Measurements from ENCODE around the gene LRMDA. TPM values are rescaled to one million over a fixed set of nuclear protein-coding genes. Genes with fewer than 3 reads are reported as not detected.

The LRMDA gene
- total and polyA plus RNA-seq, 7 donors, result 2.8 to 22.2 (median 9.0) TPM

DNA sequence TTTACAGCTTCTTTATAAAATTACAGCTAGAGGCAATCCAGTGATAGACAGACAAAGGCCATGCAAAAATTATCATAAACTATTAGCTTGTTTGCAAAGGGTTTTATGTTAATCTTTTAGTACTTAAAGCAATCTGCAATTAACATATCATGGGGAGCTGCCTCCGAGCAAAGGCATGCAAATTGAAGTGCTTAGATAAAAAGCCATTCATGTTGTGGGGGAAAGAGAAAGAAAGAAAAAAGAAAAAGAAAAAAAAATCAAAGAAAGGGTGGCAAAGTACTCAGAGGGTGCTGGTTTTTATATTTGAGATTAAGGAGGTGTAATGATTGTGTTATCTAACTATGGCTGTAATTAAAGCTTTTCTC, 799.5 kb downstream of the LRMDA start:
- no peak for DNase-seq
- WGBS, 2 donors, result 29 to 61% methylated on average over 1 of the region's 1 CpG
- Histone ChIP-seq H3K4me1 (peaks cover 0 to 14% (median 12%) of the 10 kb centered on the region in 4 donors), H3K9me3 (no peaks in the 10 kb centered on the region), H3K27ac (no peak overlapping the region), H3K36me3 (no peaks in the 10 kb centered on the region), H3K27me3 (no peaks in the 10 kb centered on the region), H3K4me3 (no peak overlapping the region)
- TF ChIP-seq POLR2A (IDR thresholded peaks at IDR 0.05) (no peak), EP300 (IDR thresholded peaks at IDR 0.05) (no peak), POLR2AphosphoS5 (IDR thresholded peaks at IDR 0.05) (no peak)
- TF ChIP-seq, protein P1, sequence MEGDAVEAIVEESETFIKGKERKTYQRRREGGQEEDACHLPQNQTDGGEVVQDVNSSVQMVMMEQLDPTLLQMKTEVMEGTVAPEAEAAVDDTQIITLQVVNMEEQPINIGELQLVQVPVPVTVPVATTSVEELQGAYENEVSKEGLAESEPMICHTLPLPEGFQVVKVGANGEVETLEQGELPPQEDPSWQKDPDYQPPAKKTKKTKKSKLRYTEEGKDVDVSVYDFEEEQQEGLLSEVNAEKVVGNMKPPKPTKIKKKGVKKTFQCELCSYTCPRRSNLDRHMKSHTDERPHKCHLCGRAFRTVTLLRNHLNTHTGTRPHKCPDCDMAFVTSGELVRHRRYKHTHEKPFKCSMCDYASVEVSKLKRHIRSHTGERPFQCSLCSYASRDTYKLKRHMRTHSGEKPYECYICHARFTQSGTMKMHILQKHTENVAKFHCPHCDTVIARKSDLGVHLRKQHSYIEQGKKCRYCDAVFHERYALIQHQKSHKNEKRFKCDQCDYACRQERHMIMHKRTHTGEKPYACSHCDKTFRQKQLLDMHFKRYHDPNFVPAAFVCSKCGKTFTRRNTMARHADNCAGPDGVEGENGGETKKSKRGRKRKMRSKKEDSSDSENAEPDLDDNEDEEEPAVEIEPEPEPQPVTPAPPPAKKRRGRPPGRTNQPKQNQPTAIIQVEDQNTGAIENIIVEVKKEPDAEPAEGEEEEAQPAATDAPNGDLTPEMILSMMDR (IDR thresholded peaks at IDR 0.05), result no peak
- intact Hi-C loops (cut with DNase I), result no loop called here

DNA sequence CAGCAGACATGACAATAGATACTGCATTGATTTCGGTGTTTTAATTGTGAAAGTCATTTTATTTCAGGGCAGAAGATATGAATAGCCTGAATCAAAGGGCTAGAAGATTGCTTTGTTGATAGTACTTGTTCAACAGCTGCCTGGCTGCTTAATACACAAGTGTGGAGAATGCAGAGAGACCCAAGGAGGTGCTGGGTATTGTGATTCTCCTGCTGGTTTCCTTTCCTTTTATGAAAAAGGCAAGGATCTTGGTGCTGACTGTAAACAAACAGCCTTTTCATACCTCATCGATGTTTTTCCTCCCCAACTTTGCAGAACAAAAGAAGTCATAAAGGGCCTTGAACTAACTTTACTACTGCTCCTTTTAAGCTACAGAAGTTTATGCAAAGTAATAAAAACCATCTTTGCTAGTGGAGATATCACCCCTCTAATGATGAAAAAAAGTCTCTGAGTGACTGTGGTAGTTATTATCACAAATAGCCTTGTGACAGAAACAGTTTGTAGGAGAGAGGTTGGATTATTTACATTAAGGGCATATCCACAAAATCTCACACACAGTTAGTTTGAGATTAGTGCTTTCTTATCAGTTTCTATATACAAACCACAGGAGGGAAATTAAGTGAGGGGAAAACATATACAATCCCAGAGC, 800.0 kb downstream of the LRMDA start:
- DNase-seq, result no peak
- intact Hi-C loops (cut with DNase I), result no loop called here
- H3K27ac ChIP-seq, result no peak overlapping the region

DNA sequence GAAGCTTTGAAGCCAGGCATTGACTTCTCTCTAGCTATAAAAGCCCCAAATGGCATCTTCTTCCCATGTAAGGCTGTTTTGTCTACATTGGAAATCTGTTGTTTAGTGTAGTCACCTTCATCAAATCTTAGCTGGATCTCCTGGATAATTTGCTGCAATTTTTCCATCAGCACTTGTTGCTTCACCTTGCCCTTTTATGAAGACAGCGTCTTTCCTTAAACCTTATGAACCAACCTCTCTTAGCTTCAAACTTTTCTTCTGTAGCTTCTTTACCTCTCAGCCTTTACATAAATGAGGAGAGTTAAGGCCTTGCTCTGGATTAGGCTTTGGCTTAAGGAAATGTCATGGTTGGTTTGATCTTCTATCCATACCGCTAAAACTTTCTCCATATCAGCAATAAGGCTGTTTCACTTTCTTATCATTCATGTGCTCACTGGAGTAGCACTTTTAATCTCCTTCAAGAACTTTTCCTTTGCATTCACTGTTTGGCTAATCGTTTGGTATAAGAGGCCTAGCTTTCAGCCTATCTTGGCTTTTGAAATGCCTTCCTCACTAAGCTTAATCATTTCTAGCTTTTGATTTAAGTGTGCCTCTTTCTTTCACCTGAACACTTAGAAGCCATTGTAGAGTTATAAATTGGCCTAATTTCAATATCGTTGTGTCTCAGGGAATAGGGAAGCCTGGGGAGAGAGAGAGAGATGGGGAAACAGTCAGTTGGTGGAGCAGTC, 803.2 kb downstream of the LRMDA start:
- H3K27me3 ChIP-seq, result no peaks in the 10 kb centered on the region
- intact Hi-C loops (cut with DNase I), result no loop called here
- H3K9me3 ChIP-seq, result no peaks in the 10 kb centered on the region
- peaks cover 0 to 14% (median 12%) of the 10 kb centered on the region in 4 donors for H3K4me1 ChIP-seq
- WGBS, 2 donors, result 91% methylated on average over 4 of the region's 4 CpGs
- H3K4me3 ChIP-seq, result no peak overlapping the region
- no peak for TF ChIP-seq POLR2A (IDR thresholded peaks at IDR 0.05)
- TF ChIP-seq POLR2AphosphoS5 (IDR thresholded peaks at IDR 0.05), result no peak
- TF ChIP-seq EP300 (IDR thresholded peaks at IDR 0.05), result no peak
- TF ChIP-seq, protein P1 (IDR thresholded peaks at IDR 0.05), result no peak
- DNase-seq, result no peak
- no peaks in the 10 kb centered on the region for H3K36me3 ChIP-seq
- no peak overlapping the region for H3K27ac ChIP-seq

More for the DNA sequence above, 800.0 kb downstream of the LRMDA start:
- no peaks in the 10 kb centered on the region for H3K36me3 ChIP-seq
- TF ChIP-seq, protein P1 (IDR thresholded peaks at IDR 0.05), result no peak
- no peak for TF ChIP-seq POLR2A (IDR thresholded peaks at IDR 0.05)
- WGBS, 2 donors, result 7 to 34% methylated on average over 2 of the region's 2 CpGs
- peaks cover 0 to 14% (median 12%) of the 10 kb centered on the region in 4 donors for H3K4me1 ChIP-seq
- no peak overlapping the region for H3K4me3 ChIP-seq
- H3K27me3 ChIP-seq, result no peaks in the 10 kb centered on the region
- no peaks in the 10 kb centered on the region for H3K9me3 ChIP-seq

DNA sequence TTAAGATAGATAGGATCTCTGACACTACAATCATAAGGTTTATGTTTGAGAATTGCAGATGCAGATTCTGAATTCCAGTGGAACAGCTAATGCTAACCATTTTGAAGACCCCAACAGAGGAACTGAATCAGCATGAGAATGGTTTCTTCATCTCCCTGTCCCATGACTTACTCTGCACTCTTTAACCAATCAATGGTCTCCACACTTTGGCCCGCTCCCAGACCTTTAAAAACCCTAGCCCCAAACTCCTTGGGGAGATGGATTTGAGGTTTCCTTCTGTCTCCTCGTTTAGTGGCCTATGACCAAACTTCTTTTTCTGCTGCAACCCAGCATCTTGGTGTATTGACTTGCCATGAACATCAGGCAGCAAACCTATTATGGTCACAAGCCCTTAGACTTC, 804.9 kb downstream of the LRMDA start:
- DNase-seq, result no peak
- peaks cover 0 to 4% (median 3%) of the 10 kb centered on the region in 4 donors for H3K4me1 ChIP-seq
- no peaks in the 10 kb centered on the region for H3K9me3 ChIP-seq
- intact Hi-C loops (cut with DNase I), result no loop called here
- H3K4me3 ChIP-seq, result no peak overlapping the region
- WGBS, 2 donors, result 59 to 61% methylated on average over 2 of the region's 2 CpGs
- no peaks in the 10 kb centered on the region for H3K27me3 ChIP-seq
- H3K36me3 ChIP-seq, result no peaks in the 10 kb centered on the region
- no peak overlapping the region for H3K27ac ChIP-seq
- TF ChIP-seq POLR2A (IDR thresholded peaks at IDR 0.05), result no peak
- no peak for TF ChIP-seq EP300 (IDR thresholded peaks at IDR 0.05)
- no peak for TF ChIP-seq POLR2AphosphoS5 (IDR thresholded peaks at IDR 0.05)
- TF ChIP-seq, protein P1 (IDR thresholded peaks at IDR 0.05), result no peak

Data from sigmoid colon (tissue), 7 donors.